GM12873 (cell line): Measurements from ENCODE around the gene IFT172.

ENCODE experiments used
- CTCF ChIP-seq: IDR thresholded peaks from 2 replicates; pipeline ENCODE4 v1.5.1; 2012; ENCODE audit warnings: low read depth, mild to moderate bottlenecking, moderate library complexity, low read length, control low read depth; ENCODE audit not compliant: insufficient read depth; ENCODE audit errors: missing control alignments

The IFT172 gene

GRCh38 chr2:27489498-27490397, at the start of gene IFT172:
Gene IFT172, minus strand, starts transcription at chr2:27489743. Its CDS starts 90 bp downstream, at chr2:27489653.
- TF ChIP-seq CTCF: no peak

GRCh38 chr2:27537287-27537686, 47.7 kb upstream of the IFT172 start:
- no peak for TF ChIP-seq CTCF

GRCh38 chr2:27531983-27532382, 42.4 kb upstream of the IFT172 start:
- no peak for TF ChIP-seq CTCF

- no peak for TF ChIP-seq CTCF
Observed at GRCh38 chr2:27527182-27527581, 37.6 kb upstream of the IFT172 start.

GRCh38 chr2:27522400-27522945, 32.9 kb upstream of the IFT172 start:
- TF ChIP-seq CTCF: no peak

GRCh38 chr2:27520316-27520715, 30.8 kb upstream of the IFT172 start:
- TF ChIP-seq CTCF: no peak

- TF ChIP-seq CTCF: no peak
Observed at GRCh38 chr2:27518782-27519113, 29.2 kb upstream of the IFT172 start.
